Measurements from ENCODE around the gene LAMB4.

LAMB4 gene

GRCh38 chr7:108167460-108167859, 37.3 kb upstream of the LAMB4 start:
- ChIA-PET POLR2A (no interaction called here), CTCF (no interaction called here)
- no peak for DNase-seq (ENCODE audit: extremely low spot score)
- TF ChIP-seq BHLHE40 (IDR thresholded peaks at IDR 0.05; ENCODE audit: borderline replicate concordance), result no peak
- no peak for TF ChIP-seq SP1 (IDR thresholded peaks at IDR 0.05)
- no peak for TF ChIP-seq FOXM1 (IDR thresholded peaks at IDR 0.05; ENCODE audit: borderline replicate concordance)
- no peak for TF ChIP-seq ZNF384 (IDR thresholded peaks at IDR 0.05)
- no peak for TF ChIP-seq NFRKB (IDR thresholded peaks at IDR 0.05)

GRCh38 chr7:108166687-108167086, 36.5 kb upstream of the LAMB4 start:
- DNase-seq (ENCODE audit: extremely low spot score), result no peak
- ChIA-PET CTCF (no interaction called here), POLR2A (no interaction called here)
- TF ChIP-seq TARDBP (IDR thresholded peaks at IDR 0.05) (no peak), PKNOX1 (IDR thresholded peaks at IDR 0.05) (no peak), FOXA1 (IDR thresholded peaks at IDR 0.05) (no peak), NFRKB (IDR thresholded peaks at IDR 0.05) (no peak), FOXK2 (IDR thresholded peaks at IDR 0.05) (no peak), L3MBTL2 (conservative IDR thresholded peaks at IDR 0.05) (no peak), SUZ12 (IDR thresholded peaks at IDR 0.05) (no peak), ELF4 (IDR thresholded peaks at IDR 0.05) (no peak), ARNT (IDR thresholded peaks at IDR 0.05) (no peak), BHLHE40 (IDR thresholded peaks at IDR 0.05; ENCODE audit: borderline replicate concordance) (no peak), ZNF384 (IDR thresholded peaks at IDR 0.05) (no peak), HDGF (IDR thresholded peaks at IDR 0.05; ENCODE audit: borderline replicate concordance) (no peak), SP1 (IDR thresholded peaks at IDR 0.05) (no peak), CTBP1 (IDR thresholded peaks at IDR 0.05; ENCODE audit: borderline replicate concordance) (no peak), LEF1 (IDR thresholded peaks at IDR 0.05; ENCODE audit: borderline replicate concordance) (no peak), FOXM1 (IDR thresholded peaks at IDR 0.05; ENCODE audit: borderline replicate concordance) (no peak)

GRCh38 chr7:108165723-108166122, 35.6 kb upstream of the LAMB4 start:
- CTCF ChIA-PET, result interaction anchor here (0.8 kb wide), 1 partner anchor 352 kb away, joined by 3 read pairs; no protein-coding TSS in a partner anchor
- POLR2A ChIA-PET, result no interaction called here
- TF ChIP-seq BHLHE40 (IDR thresholded peaks at IDR 0.05; ENCODE audit: borderline replicate concordance), result no peak
- TF ChIP-seq CTBP1 (IDR thresholded peaks at IDR 0.05; ENCODE audit: borderline replicate concordance), result no peak
- TF ChIP-seq PKNOX1 (IDR thresholded peaks at IDR 0.05), result no peak
- TF ChIP-seq SP1 (IDR thresholded peaks at IDR 0.05), result no peak
- no peak for TF ChIP-seq HDGF (IDR thresholded peaks at IDR 0.05; ENCODE audit: borderline replicate concordance)
- no peak for TF ChIP-seq NFRKB (IDR thresholded peaks at IDR 0.05)
- no peak for TF ChIP-seq L3MBTL2 (conservative IDR thresholded peaks at IDR 0.05)
- no peak for TF ChIP-seq ELF4 (IDR thresholded peaks at IDR 0.05)
- no peak for TF ChIP-seq ZNF384 (IDR thresholded peaks at IDR 0.05)
- no peak for TF ChIP-seq FOXK2 (IDR thresholded peaks at IDR 0.05)
- no peak for TF ChIP-seq TARDBP (IDR thresholded peaks at IDR 0.05)
- no peak for TF ChIP-seq ARNT (IDR thresholded peaks at IDR 0.05)
- no peak for TF ChIP-seq FOXA1 (IDR thresholded peaks at IDR 0.05)
- DNase-seq (ENCODE audit: extremely low spot score), result no peak

GRCh38 chr7:108164946-108165345, 34.8 kb upstream of the LAMB4 start:
- ChIA-PET POLR2A (no interaction called here), CTCF (interaction anchor here (0.8 kb wide), 1 partner anchor 353 kb away, joined by 3 read pairs; no protein-coding TSS in a partner anchor)
- DNase-seq (ENCODE audit: extremely low spot score), result no peak
- TF ChIP-seq ARNT (IDR thresholded peaks at IDR 0.05) (no peak), ZNF384 (IDR thresholded peaks at IDR 0.05) (no peak), BHLHE40 (IDR thresholded peaks at IDR 0.05; ENCODE audit: borderline replicate concordance) (no peak), ELF4 (IDR thresholded peaks at IDR 0.05) (no peak), L3MBTL2 (conservative IDR thresholded peaks at IDR 0.05) (no peak), TARDBP (IDR thresholded peaks at IDR 0.05) (no peak), FOXK2 (IDR thresholded peaks at IDR 0.05) (no peak)

GRCh38 chr7:108164342-108164741, 34.2 kb upstream of the LAMB4 start:
- CTCF ChIA-PET, result no interaction called here
- no peak for DNase-seq (ENCODE audit: extremely low spot score)

GRCh38 chr7:108158776-108159175, 28.6 kb upstream of the LAMB4 start:
- CTCF ChIA-PET, result no interaction called here
- no peak for TF ChIP-seq FOXM1 (IDR thresholded peaks at IDR 0.05; ENCODE audit: borderline replicate concordance)
- no peak for TF ChIP-seq SUZ12 (IDR thresholded peaks at IDR 0.05)
- TF ChIP-seq ZNF384 (IDR thresholded peaks at IDR 0.05), result no peak
- no peak for TF ChIP-seq TARDBP (IDR thresholded peaks at IDR 0.05)
- no peak for TF ChIP-seq SP1 (IDR thresholded peaks at IDR 0.05)
- no peak for TF ChIP-seq ELF4 (IDR thresholded peaks at IDR 0.05)
- TF ChIP-seq BHLHE40 (IDR thresholded peaks at IDR 0.05; ENCODE audit: borderline replicate concordance), result no peak
- TF ChIP-seq NFRKB (IDR thresholded peaks at IDR 0.05), result no peak
- TF ChIP-seq ARNT (IDR thresholded peaks at IDR 0.05), result no peak
- no peak for TF ChIP-seq LEF1 (IDR thresholded peaks at IDR 0.05; ENCODE audit: borderline replicate concordance)
- no peak for TF ChIP-seq FOXK2 (IDR thresholded peaks at IDR 0.05)
- POLR2A ChIA-PET, result no interaction called here
- no peak for DNase-seq (ENCODE audit: extremely low spot score)

More at GRCh38 chr7:108164342-108164741, 34.2 kb upstream of the LAMB4 start:
- POLR2A ChIA-PET, result no interaction called here
- TF ChIP-seq LEF1 (IDR thresholded peaks at IDR 0.05; ENCODE audit: borderline replicate concordance), result no peak
- TF ChIP-seq FOXK2 (IDR thresholded peaks at IDR 0.05), result no peak
- TF ChIP-seq ARNT (IDR thresholded peaks at IDR 0.05), result no peak
- TF ChIP-seq BHLHE40 (IDR thresholded peaks at IDR 0.05; ENCODE audit: borderline replicate concordance), result no peak
- no peak for TF ChIP-seq CTBP1 (IDR thresholded peaks at IDR 0.05; ENCODE audit: borderline replicate concordance)
- TF ChIP-seq SUZ12 (IDR thresholded peaks at IDR 0.05), result no peak
- TF ChIP-seq L3MBTL2 (conservative IDR thresholded peaks at IDR 0.05), result no peak
- TF ChIP-seq HDGF (IDR thresholded peaks at IDR 0.05; ENCODE audit: borderline replicate concordance), result no peak
- TF ChIP-seq TARDBP (IDR thresholded peaks at IDR 0.05), result no peak
- TF ChIP-seq PKNOX1 (IDR thresholded peaks at IDR 0.05), result no peak
- no peak for TF ChIP-seq SP1 (IDR thresholded peaks at IDR 0.05)
- TF ChIP-seq ZNF384 (IDR thresholded peaks at IDR 0.05), result no peak
- TF ChIP-seq FOXA1 (IDR thresholded peaks at IDR 0.05), result no peak
- no peak for TF ChIP-seq FOXM1 (IDR thresholded peaks at IDR 0.05; ENCODE audit: borderline replicate concordance)
- no peak for TF ChIP-seq NFRKB (IDR thresholded peaks at IDR 0.05)
- no peak for TF ChIP-seq ELF4 (IDR thresholded peaks at IDR 0.05)
